Adipose tissue (tissue), 3 donors: Measurements from ENCODE around the gene MRGPRG. TPM values are rescaled to one million over a fixed set of nuclear protein-coding genes. Genes with fewer than 3 reads are reported as not detected.
"Not testable (repeated sequence)": the region's sequence is repeated elsewhere in the genome, so short reads cannot be mapped to it uniquely, and the experiment has no call there.

Experiments
- H3K27ac ChIP-seq: one replicate; pipeline ENCODE4 v1.5.1; 2013; ENCODE audit warnings: low read depth, low read length
- WGBS, 3 donors: extraction: QIAGEN DNeasy Blood & Tissue Kit; methylation state at CpG; one replicate each; pipeline ENCODE4 v1.1.7; 2013; 5-methylcytosine and 5-hydroxymethylcytosine counted together
- polyA plus RNA-seq, 3 donors: library from polyadenylated mRNA; stranded (reverse); fragments of 200-250 nt; gene quantifications; one replicate each; pipeline ENCODE4 v1.2.3, GENCODE V29; 2013
- donor health status: healthy with polysubstance abuse.
- donor health status: Bipolar disorder and iron deficiency.
- donor health status: healthy.

The MRGPRG gene
- polyA plus RNA-seq, 3 donors, result not detected

DNA sequence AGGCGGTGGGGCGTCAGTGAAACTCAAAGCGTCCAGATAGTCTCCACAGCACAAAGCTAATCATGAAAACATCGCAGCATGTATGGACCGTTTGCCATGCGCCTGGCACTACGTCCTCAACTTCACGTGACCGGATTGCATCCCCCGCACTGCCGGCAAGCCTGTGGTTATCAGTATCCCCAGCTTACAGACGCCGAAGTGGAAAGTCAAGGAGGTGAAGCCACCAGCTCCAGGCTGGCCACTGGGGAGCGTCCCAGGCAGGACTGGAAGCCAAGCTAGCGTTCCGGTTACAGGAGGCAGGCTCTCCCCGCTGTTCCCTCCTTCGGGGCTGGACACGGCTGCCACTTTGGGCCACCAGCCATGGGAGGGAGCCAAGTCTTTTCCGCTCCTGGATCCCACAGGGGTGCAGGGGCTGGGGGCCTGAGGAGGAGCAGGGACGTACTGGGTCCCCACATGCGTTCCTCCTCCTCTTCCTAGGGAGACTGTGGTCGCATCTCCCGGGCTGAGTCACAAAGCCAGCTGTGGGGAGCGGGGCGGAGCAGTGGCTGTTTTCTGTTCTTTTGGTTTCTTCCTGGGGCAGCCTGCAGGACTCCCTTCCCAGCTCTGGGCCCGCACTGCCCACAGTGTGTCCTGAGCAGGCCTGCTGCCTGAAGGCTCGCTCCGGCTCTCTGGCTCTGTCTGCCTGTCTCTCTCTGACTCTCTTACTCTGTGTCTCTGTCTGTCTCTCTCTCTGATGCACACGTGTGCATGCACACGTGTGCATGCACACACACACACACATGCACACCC is 49.2 kb downstream of the MRGPRG start:
- 2 to 8% (median 5%) methylated on average over 31 of the region's 31 CpGs for WGBS, 3 donors
- no peak overlapping the region for H3K27ac ChIP-seq

DNA sequence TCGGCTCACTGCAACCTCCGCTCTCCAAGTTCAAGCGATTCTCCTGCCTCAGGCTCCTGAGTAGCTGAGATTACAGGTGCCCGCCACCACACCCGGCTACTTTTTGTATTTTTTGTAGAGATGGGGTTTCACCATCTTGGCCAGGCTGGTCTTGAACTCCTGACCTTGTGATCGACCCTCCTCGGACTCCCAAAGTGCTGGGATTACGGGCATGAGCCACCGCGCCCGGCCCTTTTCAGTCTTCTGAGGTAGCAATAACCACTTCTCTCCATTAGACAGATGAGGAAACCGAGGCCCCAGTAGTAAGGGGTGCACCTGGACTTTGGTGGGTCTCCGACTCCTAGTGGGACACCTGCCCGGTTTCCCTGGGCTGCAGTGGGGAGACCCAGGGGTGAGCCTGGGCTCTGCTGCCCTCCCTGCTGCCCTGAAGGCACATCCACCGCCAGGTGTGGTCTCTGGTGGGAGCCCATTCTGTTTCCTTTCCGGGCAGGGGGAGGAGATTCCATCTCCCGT is 49.8 kb downstream of the MRGPRG start:
- H3K27ac ChIP-seq, result not testable (repeated sequence)

More for the DNA sequence above, 49.8 kb downstream of the MRGPRG start:
- 73 to 78% (median 77%) methylated on average over 17 of the region's 17 CpGs for WGBS, 3 donors

Other genes starting within 250 kb of the MRGPRG start
- gene NAP1L4, start 226.5 kb downstream of the MRGPRG start, polyA plus RNA-seq, result 10 to 100 TPM; 33.1 to 59.3 (median 55.6) TPM
- 10 to 100 TPM; 24.7 to 81.4 (median 33.1) TPM for gene CARS1, start 161.4 kb downstream of the MRGPRG start, polyA plus RNA-seq
- 10 to 100 TPM in 2 of 3 donors, 1 to 10 TPM in 1; 9.5 to 25.3 (median 19.7) TPM for gene OSBPL5, start 53.5 kb downstream of the MRGPRG start, polyA plus RNA-seq
- gene MRGPRE, start 13.6 kb upstream of the MRGPRG start, polyA plus RNA-seq, result under 1 TPM in 1 of 3 donors, not detected in 2; 0.06 TPM
- gene ZNF195, start 160.3 kb upstream of the MRGPRG start, polyA plus RNA-seq, result 10 to 100 TPM in 1 of 3 donors, 1 to 10 TPM in 2; 6.1 to 10.2 (median 9.3) TPM